Measurements from ENCODE around the gene LRRFIP2.

The LRRFIP2 gene

GRCh38 chr3:37117548-37117947 is 56.8 kb downstream of the LRRFIP2 start:
- Histone ChIP-seq H3K36me3 (ENCODE audit: insufficient read depth, insufficient read length, low read length) (peaks cover 4% of the 10 kb centered on the region), H3K4me1 (ENCODE audit: insufficient read depth, insufficient read length) (no peaks in the 10 kb centered on the region), H3K4me3 (ENCODE audit: insufficient read length, low read depth) (no peak overlapping the region), H3K27me3 (ENCODE audit: insufficient read depth, insufficient read length) (no peaks in the 10 kb centered on the region), H3K9me3 (ENCODE audit: insufficient read depth, low read length) (no peaks in the 10 kb centered on the region), H3K9ac (ENCODE audit: insufficient read length, low read depth) (no peak overlapping the region)
- DNase-seq (ENCODE audit: low read depth, low spot score), result no peak
- no peak for TF ChIP-seq ZNF274 (IDR thresholded peaks at IDR 0.05; ENCODE audit: low read depth, low read length)
- TF ChIP-seq YY1 (IDR thresholded peaks at IDR 0.05; ENCODE audit: insufficient read depth, insufficient read length), result no peak
- TF ChIP-seq SUZ12 (IDR thresholded peaks at IDR 0.05; ENCODE audit: extremely low read depth, insufficient read depth, insufficient read length), result no peak

- Histone ChIP-seq H3K36me3 (ENCODE audit: insufficient read depth, insufficient read length, low read length) (peaks cover 4% of the 10 kb centered on the region), H3K27me3 (ENCODE audit: insufficient read depth, insufficient read length) (no peaks in the 10 kb centered on the region), H3K9me3 (ENCODE audit: insufficient read depth, low read length) (no peaks in the 10 kb centered on the region), H3K9ac (ENCODE audit: insufficient read length, low read depth) (no peak overlapping the region), H3K4me3 (ENCODE audit: insufficient read length, low read depth) (no peak overlapping the region), H3K4me1 (ENCODE audit: insufficient read depth, insufficient read length) (no peaks in the 10 kb centered on the region)
- no peak for DNase-seq (ENCODE audit: low read depth, low spot score)
- no peak for TF ChIP-seq ZNF274 (IDR thresholded peaks at IDR 0.05; ENCODE audit: low read depth, low read length)
These were observed 57.4 kb downstream of the LRRFIP2 start for GRCh38 chr3:37116998-37117397.

GRCh38 chr3:37115446-37115845 is 58.9 kb downstream of the LRRFIP2 start:
- Histone ChIP-seq H3K27me3 (ENCODE audit: insufficient read depth, insufficient read length) (no peaks in the 10 kb centered on the region), H3K9ac (ENCODE audit: insufficient read length, low read depth) (no peak overlapping the region), H3K36me3 (ENCODE audit: insufficient read depth, insufficient read length, low read length) (peaks cover 4% of the 10 kb centered on the region), H3K4me3 (ENCODE audit: insufficient read length, low read depth) (no peak overlapping the region), H3K9me3 (ENCODE audit: insufficient read depth, low read length) (no peaks in the 10 kb centered on the region), H3K4me1 (ENCODE audit: insufficient read depth, insufficient read length) (no peaks in the 10 kb centered on the region)
- DNase-seq (ENCODE audit: low read depth, low spot score), result no peak
- no peak for TF ChIP-seq SUZ12 (IDR thresholded peaks at IDR 0.05; ENCODE audit: extremely low read depth, insufficient read depth, insufficient read length)
- TF ChIP-seq ZNF274 (IDR thresholded peaks at IDR 0.05; ENCODE audit: low read depth, low read length), result no peak
- no peak for TF ChIP-seq YY1 (IDR thresholded peaks at IDR 0.05; ENCODE audit: insufficient read depth, insufficient read length)

GRCh38 chr3:37114251-37115145 is 59.9 kb downstream of the LRRFIP2 start:
- no peaks in the 10 kb centered on the region for H3K27me3 ChIP-seq (ENCODE audit: insufficient read depth, insufficient read length)
- peaks cover 4% of the 10 kb centered on the region for H3K36me3 ChIP-seq (ENCODE audit: insufficient read depth, insufficient read length, low read length)
- H3K9me3 ChIP-seq (ENCODE audit: insufficient read depth, low read length), result no peaks in the 10 kb centered on the region
- no peaks in the 10 kb centered on the region for H3K4me1 ChIP-seq (ENCODE audit: insufficient read depth, insufficient read length)
- H3K9ac ChIP-seq (ENCODE audit: insufficient read length, low read depth), result no peak overlapping the region
- TF ChIP-seq ZNF274 (IDR thresholded peaks at IDR 0.05; ENCODE audit: low read depth, low read length) (no peak), YY1 (IDR thresholded peaks at IDR 0.05; ENCODE audit: insufficient read depth, insufficient read length) (no peak), SUZ12 (IDR thresholded peaks at IDR 0.05; ENCODE audit: extremely low read depth, insufficient read depth, insufficient read length) (no peak)
- no peak overlapping the region for H3K4me3 ChIP-seq (ENCODE audit: insufficient read length, low read depth)
- DNase-seq (ENCODE audit: low read depth, low spot score), result no peak

- no peaks in the 10 kb centered on the region for H3K4me1 ChIP-seq (ENCODE audit: insufficient read depth, insufficient read length)
- peaks cover 6% of the 10 kb centered on the region for H3K36me3 ChIP-seq (ENCODE audit: insufficient read depth, insufficient read length, low read length)
- no peak overlapping the region for H3K4me3 ChIP-seq (ENCODE audit: insufficient read length, low read depth)
- H3K9ac ChIP-seq (ENCODE audit: insufficient read length, low read depth), result no peak overlapping the region
- TF ChIP-seq SUZ12 (IDR thresholded peaks at IDR 0.05; ENCODE audit: extremely low read depth, insufficient read depth, insufficient read length), result no peak
- no peak for TF ChIP-seq ZNF274 (IDR thresholded peaks at IDR 0.05; ENCODE audit: low read depth, low read length)
- no peak for TF ChIP-seq YY1 (IDR thresholded peaks at IDR 0.05; ENCODE audit: insufficient read depth, insufficient read length)
- H3K9me3 ChIP-seq (ENCODE audit: insufficient read depth, low read length), result no peaks in the 10 kb centered on the region
- DNase-seq (ENCODE audit: low read depth, low spot score), result no peak
- H3K27me3 ChIP-seq (ENCODE audit: insufficient read depth, insufficient read length), result no peaks in the 10 kb centered on the region
These were observed 61.4 kb downstream of the LRRFIP2 start for GRCh38 chr3:37112987-37113386.

GRCh38 chr3:37111199-37111598 is 63.2 kb downstream of the LRRFIP2 start:
- peaks cover 6% of the 10 kb centered on the region for H3K36me3 ChIP-seq (ENCODE audit: insufficient read depth, insufficient read length, low read length)
- no peak overlapping the region for H3K9ac ChIP-seq (ENCODE audit: insufficient read length, low read depth)
- DNase-seq (ENCODE audit: low read depth, low spot score), result no peak
- no peaks in the 10 kb centered on the region for H3K4me1 ChIP-seq (ENCODE audit: insufficient read depth, insufficient read length)
- H3K9me3 ChIP-seq (ENCODE audit: insufficient read depth, low read length), result no peaks in the 10 kb centered on the region
- H3K4me3 ChIP-seq (ENCODE audit: insufficient read length, low read depth), result no peak overlapping the region
- TF ChIP-seq YY1 (IDR thresholded peaks at IDR 0.05; ENCODE audit: insufficient read depth, insufficient read length) (no peak), SUZ12 (IDR thresholded peaks at IDR 0.05; ENCODE audit: extremely low read depth, insufficient read depth, insufficient read length) (no peak), ZNF274 (IDR thresholded peaks at IDR 0.05; ENCODE audit: low read depth, low read length) (no peak)
- no peaks in the 10 kb centered on the region for H3K27me3 ChIP-seq (ENCODE audit: insufficient read depth, insufficient read length)

GRCh38 chr3:37107846-37108245 is 66.5 kb downstream of the LRRFIP2 start:
- Histone ChIP-seq H3K27me3 (ENCODE audit: insufficient read depth, insufficient read length) (no peaks in the 10 kb centered on the region), H3K9ac (ENCODE audit: insufficient read length, low read depth) (no peak overlapping the region), H3K9me3 (ENCODE audit: insufficient read depth, low read length) (no peaks in the 10 kb centered on the region), H3K36me3 (ENCODE audit: insufficient read depth, insufficient read length, low read length) (peaks cover 3% of the 10 kb centered on the region), H3K4me3 (ENCODE audit: insufficient read length, low read depth) (no peak overlapping the region), H3K4me1 (ENCODE audit: insufficient read depth, insufficient read length) (no peaks in the 10 kb centered on the region)
- DNase-seq (ENCODE audit: low read depth, low spot score), result no peak
- no peak for TF ChIP-seq SUZ12 (IDR thresholded peaks at IDR 0.05; ENCODE audit: extremely low read depth, insufficient read depth, insufficient read length)
- no peak for TF ChIP-seq YY1 (IDR thresholded peaks at IDR 0.05; ENCODE audit: insufficient read depth, insufficient read length)
- no peak for TF ChIP-seq ZNF274 (IDR thresholded peaks at IDR 0.05; ENCODE audit: low read depth, low read length)

Measured in NT2/D1 (cell line).